HepG2 (cell line): ENCODE results near the gene NME4. TPM values are rescaled to one million over a fixed set of nuclear protein-coding genes. Genes with fewer than 3 reads are reported as not detected.

ENCODE experiments used
- ARHGAP35 ChIP-seq: sonication (generic); formaldehyde crosslinking; IDR thresholded peaks from 2 replicates; pipeline ENCODE4 v1.9.0; 2022; ENCODE audit warnings: mild to moderate bottlenecking, inconsistent platforms, moderate library complexity, missing genetic modification reagents, borderline replicate concordance
- ARNT2 ChIP-seq: sonication (generic); formaldehyde crosslinking; IDR thresholded peaks from 2 replicates; pipeline ENCODE4 v1.8.0; 2022; ENCODE audit warnings: mild to moderate bottlenecking, low read depth, missing genetic modification reagents, moderate library complexity
- CAMTA2 ChIP-seq: sonication (generic); formaldehyde crosslinking; IDR thresholded peaks from 2 replicates; pipeline ENCODE4 v1.4.0; 2020; ENCODE audit warnings: mild to moderate bottlenecking, missing genetic modification reagents, borderline replicate concordance
- CREB1 ChIP-seq, 2 experiments: fragments of 450-650 bp in 1 of 2; IDR thresholded peaks; 2 replicates each; pipeline ENCODE4 v1.6.1; 2016 to 2017; ENCODE audit warnings: control low read depth in 1 of 2, mild to moderate bottlenecking in 1 of 2, missing compliant biosample characterization in 1 of 2, missing genetic modification characterization in 1 of 2
- HIVEP1 ChIP-seq: sonication (generic); formaldehyde crosslinking; IDR thresholded peaks from 2 replicates; pipeline ENCODE4 v1.4.0; 2020; ENCODE audit warnings: mild to moderate bottlenecking, missing genetic modification reagents
- IKZF4 ChIP-seq: sonication (generic); formaldehyde crosslinking; IDR thresholded peaks from 2 replicates; pipeline ENCODE4 v1.5.1; 2020; ENCODE audit warnings: borderline replicate concordance, mild to moderate bottlenecking, low read depth, missing genetic modification reagents; ENCODE audit errors: not compliant biosample characterization
- MED1 ChIP-seq: sonication (generic); formaldehyde crosslinking; IDR thresholded peaks from 2 replicates; pipeline ENCODE4 v1.4.0; 2020; ENCODE audit warnings: missing genetic modification reagents
- MEF2D ChIP-seq: sonication (generic); formaldehyde crosslinking; IDR thresholded peaks from 2 replicates; pipeline ENCODE4 v1.5.1; 2020; ENCODE audit warnings: mild to moderate bottlenecking, missing genetic modification reagents
- MTA1 ChIP-seq: sonication (generic); formaldehyde crosslinking; IDR thresholded peaks from 2 replicates; pipeline ENCODE4 v1.4.0; 2020; ENCODE audit warnings: missing genetic modification reagents, mild to moderate bottlenecking, borderline replicate concordance
- PRPF4 ChIP-seq: fragments of 200-400 bp; formaldehyde crosslinking; IDR thresholded peaks from 2 replicates; pipeline ENCODE4 v1.6.1; 2016; ENCODE audit warnings: low read length, low read depth; ENCODE audit not compliant: poor library complexity, severe bottlenecking
- RXRA ChIP-seq: sonication (generic); formaldehyde crosslinking; IDR thresholded peaks from 2 replicates; pipeline ENCODE4 v1.5.1; 2020; ENCODE audit warnings: missing genetic modification reagents
- SOX6 ChIP-seq, 2 experiments: fragments of 450-650 bp in 1 of 2; sonication (generic) in 1 of 2; formaldehyde crosslinking in 1 of 2; IDR thresholded peaks; 2 replicates each; pipeline versions ENCODE4 v1.4.0 to v1.6.1; 2017 to 2020; ENCODE audit warnings: antibody characterized with exemption in 1 of 2, mild to moderate bottlenecking in 1 of 2, missing genetic modification reagents in 1 of 2
- SYNCRIP ChIP-seq: fragments of 200-400 bp; formaldehyde crosslinking; IDR thresholded peaks from 2 replicates; pipeline ENCODE4 v1.6.1; 2018; ENCODE audit warnings: mild to moderate bottlenecking, low read depth, low read length; ENCODE audit not compliant: insufficient read depth
- ZNF274 ChIP-seq: sonication (generic); formaldehyde crosslinking; IDR thresholded peaks from 2 replicates; pipeline ENCODE4 v1.5.1; 2020; ENCODE audit warnings: mild to moderate bottlenecking, missing genetic modification reagents
- ZNF768 ChIP-seq: sonication (generic); formaldehyde crosslinking; IDR thresholded peaks from 2 replicates; pipeline ENCODE4 v1.4.0; 2020; ENCODE audit warnings: missing genetic modification reagents
- ZNF777 ChIP-seq: sonication (generic); formaldehyde crosslinking; IDR thresholded peaks from 2 replicates; pipeline ENCODE4 v1.4.0; 2020; ENCODE audit warnings: missing genetic modification reagents
- polyA plus RNA-seq, 8 experiments: library from polyadenylated mRNA; depleted of rRNA in 3 of 8; stranded (reverse) in 7 of 8; unstranded in 1 of 8; fragments of >200 nt; fragmentation: Illumina TruSeq in 4 of 8; extraction: Trizol in 4 of 8; gene quantifications; 2 replicates each; pipeline versions ENCODE4 v1.2.1 to v1.2.3, GENCODE V29; 2011 to 2016; ENCODE audit warnings: low read depth in 4 of 8, missing spikeins in 1 of 8, mixed read lengths in 1 of 8; ENCODE audit not compliant: insufficient read depth in 1 of 8
- total RNA-seq, 5 experiments: library from RNA; depleted of rRNA; stranded (reverse); fragments of >200 nt; fragmentation: Illumina TruSeq; extraction: Trizol; gene quantifications; 2 replicates each; pipeline ENCODE4 v1.2.3, GENCODE V29; 2016; ENCODE audit warnings: low read depth in 1 of 5
- TF ChIP-seq, protein P1 (sequence below): sonication (generic); formaldehyde crosslinking; IDR thresholded peaks from 2 replicates; pipeline ENCODE4 v1.4.0; 2020; ENCODE audit warnings: mild to moderate bottlenecking, missing genetic modification reagents
- TF ChIP-seq, protein P2 (sequence below): sonication (generic); formaldehyde crosslinking; IDR thresholded peaks from 2 replicates; pipeline ENCODE4 v1.5.0; 2020; ENCODE audit warnings: missing genetic modification reagents, mild to moderate bottlenecking, borderline replicate concordance
- TF ChIP-seq, protein P3 (sequence below): sonication (generic); formaldehyde crosslinking; IDR thresholded peaks from 2 replicates; pipeline ENCODE4 v1.4.0; 2020; ENCODE audit warnings: missing genetic modification reagents
- TF ChIP-seq, protein P4 (sequence below): sonication (generic); formaldehyde crosslinking; IDR thresholded peaks from 2 replicates; pipeline ENCODE4 v1.5.1; 2020; ENCODE audit warnings: missing genetic modification reagents, mild to moderate bottlenecking, borderline replicate concordance

The NME4 gene
- total and polyA plus RNA-seq, 2 of the 13 experiments (the other 11 are each of a cell fraction or from before 2014, with no cell fraction given), result 121 to 263 TPM

DNA sequence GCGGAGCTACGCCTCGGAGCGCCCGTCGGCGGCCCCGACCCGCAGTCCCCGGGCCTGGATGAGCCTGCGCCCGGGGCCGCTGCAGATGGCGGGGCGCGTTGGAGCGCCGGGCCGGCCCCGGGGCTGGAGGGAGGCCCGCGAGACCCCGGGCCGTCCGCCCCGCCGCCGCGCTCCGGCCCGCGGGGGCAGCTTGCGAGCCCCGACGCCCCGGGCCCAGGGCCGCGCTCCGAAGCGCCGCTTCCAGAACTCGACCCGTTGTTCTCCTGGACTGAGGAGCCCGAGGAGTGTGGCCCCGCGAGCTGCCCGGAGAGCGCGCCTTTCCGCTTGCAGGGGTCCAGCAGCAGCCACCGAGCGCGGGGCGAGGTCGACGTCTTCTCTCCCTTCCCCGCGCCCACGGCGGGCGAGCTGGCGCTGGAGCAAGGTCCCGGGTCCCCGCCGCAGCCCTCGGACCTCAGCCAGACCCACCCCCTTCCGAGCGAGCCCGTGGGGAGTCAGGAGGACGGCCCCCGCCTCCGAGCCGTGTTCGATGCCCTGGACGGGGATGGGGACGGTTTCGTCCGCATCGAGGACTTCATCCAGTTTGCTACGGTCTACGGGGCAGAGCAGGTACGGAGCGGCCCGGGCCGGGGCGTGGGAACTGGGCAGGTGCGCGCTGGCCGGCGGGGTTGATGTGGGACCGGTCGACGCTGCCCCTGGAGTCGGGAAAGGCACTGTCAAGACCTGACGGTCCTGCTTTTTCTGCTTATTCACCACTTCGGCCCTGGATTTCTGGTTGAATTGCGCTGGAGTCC is 29.3 kb downstream of the NME4 start (continued):
- TF ChIP-seq, protein P1, sequence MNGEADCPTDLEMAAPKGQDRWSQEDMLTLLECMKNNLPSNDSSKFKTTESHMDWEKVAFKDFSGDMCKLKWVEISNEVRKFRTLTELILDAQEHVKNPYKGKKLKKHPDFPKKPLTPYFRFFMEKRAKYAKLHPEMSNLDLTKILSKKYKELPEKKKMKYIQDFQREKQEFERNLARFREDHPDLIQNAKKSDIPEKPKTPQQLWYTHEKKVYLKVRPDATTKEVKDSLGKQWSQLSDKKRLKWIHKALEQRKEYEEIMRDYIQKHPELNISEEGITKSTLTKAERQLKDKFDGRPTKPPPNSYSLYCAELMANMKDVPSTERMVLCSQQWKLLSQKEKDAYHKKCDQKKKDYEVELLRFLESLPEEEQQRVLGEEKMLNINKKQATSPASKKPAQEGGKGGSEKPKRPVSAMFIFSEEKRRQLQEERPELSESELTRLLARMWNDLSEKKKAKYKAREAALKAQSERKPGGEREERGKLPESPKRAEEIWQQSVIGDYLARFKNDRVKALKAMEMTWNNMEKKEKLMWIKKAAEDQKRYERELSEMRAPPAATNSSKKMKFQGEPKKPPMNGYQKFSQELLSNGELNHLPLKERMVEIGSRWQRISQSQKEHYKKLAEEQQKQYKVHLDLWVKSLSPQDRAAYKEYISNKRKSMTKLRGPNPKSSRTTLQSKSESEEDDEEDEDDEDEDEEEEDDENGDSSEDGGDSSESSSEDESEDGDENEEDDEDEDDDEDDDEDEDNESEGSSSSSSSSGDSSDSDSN, result peak; percentile 91
- TF ChIP-seq MEF2D (0 out of 2 replicates have a peak, but pooled peaks have one; percentile 18), ZNF768 (CRISPR knock-in tag) (0 out of 2 replicates have a peak, but pooled peaks have one; percentile 33), MED1 (CRISPR knock-in tag) (no peak), IKZF4 (CRISPR knock-in tag) (peak; percentile 38), MTA1 (CRISPR knock-in tag) (no peak), CAMTA2 (CRISPR knock-in tag) (peak; percentile 59; the same call in 1 of the 2 replicates), CREB1 (IDR thresholded peaks at IDR 0.05) (no peak), CREB1 (CRISPR knock-in tag; IDR thresholded peaks at IDR 0.05) (no peak), SYNCRIP (no peak), ZNF274 (CRISPR knock-in tag) (0 out of 2 replicates have a peak, but pooled peaks have one; percentile 42), SOX6 (IDR thresholded peaks at IDR 0.05) (no peak), SOX6 (CRISPR knock-in tag; IDR thresholded peaks at IDR 0.05) (0 out of 2 replicates have a peak, but pooled peaks have one; percentile 27), ARHGAP35 (CRISPR knock-in tag) (peak; percentile 74; the same call in 1 of the 2 replicates), HIVEP1 (CRISPR knock-in tag) (peak; percentile 57; the same call in 1 of the 2 replicates), ARNT2 (CRISPR knock-in tag) (peak; percentile 17; the same call in 1 of the 2 replicates), RXRA (CRISPR knock-in tag) (peak; percentile 36; the same call in 1 of the 2 replicates), ZNF777 (CRISPR knock-in tag) (peak; percentile 54), PRPF4 (no peak)
- TF ChIP-seq, protein P2, sequence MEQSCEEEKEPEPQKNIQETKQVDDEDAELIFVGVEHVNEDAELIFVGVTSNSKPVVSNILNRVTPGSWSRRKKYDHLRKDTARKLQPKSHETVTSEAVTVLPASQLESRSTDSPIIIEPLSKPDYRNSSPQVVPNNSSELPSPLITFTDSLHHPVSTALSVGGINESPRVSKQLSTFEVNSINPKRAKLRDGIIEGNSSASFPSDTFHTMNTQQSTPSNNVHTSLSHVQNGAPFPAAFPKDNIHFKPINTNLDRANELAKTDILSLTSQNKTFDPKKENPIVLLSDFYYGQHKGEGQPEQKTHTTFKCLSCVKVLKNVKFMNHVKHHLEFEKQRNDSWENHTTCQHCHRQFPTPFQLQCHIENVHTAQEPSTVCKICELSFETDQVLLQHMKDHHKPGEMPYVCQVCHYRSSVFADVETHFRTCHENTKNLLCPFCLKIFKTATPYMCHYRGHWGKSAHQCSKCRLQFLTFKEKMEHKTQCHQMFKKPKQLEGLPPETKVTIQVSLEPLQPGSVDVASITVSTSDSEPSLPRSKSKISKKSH (CRISPR knock-in tag), result peak; percentile 77; the same call in 1 of the 2 replicates
- TF ChIP-seq, protein P3, sequence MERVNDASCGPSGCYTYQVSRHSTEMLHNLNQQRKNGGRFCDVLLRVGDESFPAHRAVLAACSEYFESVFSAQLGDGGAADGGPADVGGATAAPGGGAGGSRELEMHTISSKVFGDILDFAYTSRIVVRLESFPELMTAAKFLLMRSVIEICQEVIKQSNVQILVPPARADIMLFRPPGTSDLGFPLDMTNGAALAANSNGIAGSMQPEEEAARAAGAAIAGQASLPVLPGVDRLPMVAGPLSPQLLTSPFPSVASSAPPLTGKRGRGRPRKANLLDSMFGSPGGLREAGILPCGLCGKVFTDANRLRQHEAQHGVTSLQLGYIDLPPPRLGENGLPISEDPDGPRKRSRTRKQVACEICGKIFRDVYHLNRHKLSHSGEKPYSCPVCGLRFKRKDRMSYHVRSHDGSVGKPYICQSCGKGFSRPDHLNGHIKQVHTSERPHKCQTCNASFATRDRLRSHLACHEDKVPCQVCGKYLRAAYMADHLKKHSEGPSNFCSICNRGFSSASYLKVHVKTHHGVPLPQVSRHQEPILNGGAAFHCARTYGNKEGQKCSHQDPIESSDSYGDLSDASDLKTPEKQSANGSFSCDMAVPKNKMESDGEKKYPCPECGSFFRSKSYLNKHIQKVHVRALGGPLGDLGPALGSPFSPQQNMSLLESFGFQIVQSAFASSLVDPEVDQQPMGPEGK (CRISPR knock-in tag), result peak; percentile 61
- TF ChIP-seq, protein P4, sequence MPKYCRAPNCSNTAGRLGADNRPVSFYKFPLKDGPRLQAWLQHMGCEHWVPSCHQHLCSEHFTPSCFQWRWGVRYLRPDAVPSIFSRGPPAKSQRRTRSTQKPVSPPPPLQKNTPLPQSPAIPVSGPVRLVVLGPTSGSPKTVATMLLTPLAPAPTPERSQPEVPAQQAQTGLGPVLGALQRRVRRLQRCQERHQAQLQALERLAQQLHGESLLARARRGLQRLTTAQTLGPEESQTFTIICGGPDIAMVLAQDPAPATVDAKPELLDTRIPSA, result no peak
